ENCODE data around the gene VSTM2L.

GRCh38 chr20:37919389-37920040, 16.6 kb downstream of the VSTM2L start:
- no peak for TF ChIP-seq EZH2 (IDR thresholded peaks at IDR 0.05)
- no peak for TF ChIP-seq POLR2AphosphoS5 (IDR thresholded peaks at IDR 0.05; ENCODE audit: borderline replicate concordance, low read depth, low read length)
- no peak for TF ChIP-seq FOXP2 (optimal IDR thresholded peaks at IDR 0.05; ENCODE audit: control extremely low read depth, extremely low read length, insufficient read depth)

Data from SK-N-MC (cell line).